Nephron (organoid): ENCODE data around the gene FANCG.
A peak's percentile ranks its signal among the peaks of the same experiment; 100 is the strongest.

Experiments used
- H3K27ac Mint-ChIP-seq, 3 experiments: 2 replicates each; pipeline ENCODE4 v1.8.0; 2020; ENCODE audit warnings: mixed read lengths in 3 of 3, mild to moderate bottlenecking in 2 of 3, moderate library complexity in 1 of 3
- H3K27me3 Mint-ChIP-seq: 2 replicates; pipeline ENCODE4 v1.8.0; 2021; ENCODE audit warnings: low read depth, mild to moderate bottlenecking, moderate library complexity, mixed read lengths
- H3K36me3 Mint-ChIP-seq: 2 replicates; pipeline ENCODE4 v1.8.0; 2020; ENCODE audit warnings: low read depth, mixed read lengths
- H3K4me1 Mint-ChIP-seq: 2 replicates; pipeline ENCODE4 v1.8.0; 2020; ENCODE audit warnings: mixed read lengths
- H3K4me3 Mint-ChIP-seq, 3 experiments: 2 replicates each; pipeline ENCODE4 v1.8.0; 2020; ENCODE audit warnings: mild to moderate bottlenecking in 3 of 3, mixed read lengths in 3 of 3, moderate library complexity in 2 of 3
- H3K9me3 Mint-ChIP-seq: 2 replicates; pipeline ENCODE4 v1.8.0; 2020; ENCODE audit warnings: mixed read lengths
- CTCF ChIP-seq, 3 experiments: fragments of 200-600 bp; sonication (generic); IDR thresholded peaks; one replicate each; pipeline ENCODE4 v1.5.0; 2021; ENCODE audit warnings: antibody characterized with exemption in 3 of 3; ENCODE audit not compliant: unreplicated experiment in 3 of 3

The FANCG gene

GRCh38 chr9:35114113-35114839, 34.5 kb upstream of the FANCG start:
- Mint-ChIP-seq H3K27me3 (peaks cover 5% of the 10 kb centered on the region), H3K4me1 (peaks cover 47% of the 10 kb centered on the region), H3K27ac (peak overlapping the region; percentile 90 to 97 (median 93)), H3K9me3 (no peaks in the 10 kb centered on the region), H3K36me3 (peaks cover 3% of the 10 kb centered on the region), H3K4me3 (peak overlapping the region; percentile 93 to 97 (median 94))
- TF ChIP-seq CTCF (IDR thresholded peaks at IDR 0.05; ENCODE audit: unreplicated experiment in 3 of 3): no peak

- H3K4me3 Mint-ChIP-seq: peak overlapping the region; percentile 88 to 90 (median 90)
- H3K36me3 Mint-ChIP-seq: peaks cover 6% of the 10 kb centered on the region
- peak overlapping the region; percentile 90 to 95 (median 91) for H3K27ac Mint-ChIP-seq
- no peak for TF ChIP-seq CTCF (IDR thresholded peaks at IDR 0.05; ENCODE audit: unreplicated experiment in 3 of 3)
- H3K27me3 Mint-ChIP-seq: no peaks in the 10 kb centered on the region
- no peaks in the 10 kb centered on the region for H3K9me3 Mint-ChIP-seq
- peaks cover 47% of the 10 kb centered on the region for H3K4me1 Mint-ChIP-seq
These were observed 32.7 kb upstream of the FANCG start for GRCh38 chr9:35112257-35113020.

GRCh38 chr9:35111001-35111933, 31.5 kb upstream of the FANCG start:
- H3K9me3 Mint-ChIP-seq: no peaks in the 10 kb centered on the region
- no peaks in the 10 kb centered on the region for H3K27me3 Mint-ChIP-seq
- peak overlapping the region; percentile 88 to 90 (median 90) for H3K4me3 Mint-ChIP-seq
- peaks cover 7% of the 10 kb centered on the region for H3K36me3 Mint-ChIP-seq
- peak overlapping the region; percentile 90 to 95 (median 91) for H3K27ac Mint-ChIP-seq
- TF ChIP-seq CTCF (IDR thresholded peaks at IDR 0.05; ENCODE audit: unreplicated experiment in 3 of 3): no peak
- peaks cover 42% of the 10 kb centered on the region for H3K4me1 Mint-ChIP-seq

GRCh38 chr9:35110327-35110761, 30.6 kb upstream of the FANCG start:
- Mint-ChIP-seq H3K36me3 (peaks cover 16% of the 10 kb centered on the region), H3K4me3 (peak overlapping the region; percentile 88 to 90 (median 90)), H3K4me1 (peaks cover 41% of the 10 kb centered on the region), H3K9me3 (no peaks in the 10 kb centered on the region), H3K27ac (peak overlapping the region in 2 of 3 experiments; percentile 90 to 91), H3K27me3 (no peaks in the 10 kb centered on the region)
- TF ChIP-seq CTCF (IDR thresholded peaks at IDR 0.05; ENCODE audit: unreplicated experiment in 3 of 3): no peak

GRCh38 chr9:35108946-35109575, 29.3 kb upstream of the FANCG start:
- peaks cover 25% of the 10 kb centered on the region for H3K36me3 Mint-ChIP-seq
- H3K27ac Mint-ChIP-seq: no peak overlapping the region
- no peak for TF ChIP-seq CTCF (IDR thresholded peaks at IDR 0.05; ENCODE audit: unreplicated experiment in 3 of 3)
- no peaks in the 10 kb centered on the region for H3K9me3 Mint-ChIP-seq
- H3K4me3 Mint-ChIP-seq: peak overlapping the region; percentile 88 to 90 (median 90)
- peaks cover 36% of the 10 kb centered on the region for H3K4me1 Mint-ChIP-seq
- no peaks in the 10 kb centered on the region for H3K27me3 Mint-ChIP-seq
